Activated CD4-positive, alpha-beta T cell treated with anti-CD3 and anti-CD28 coated beads, Interleukin-2, amount 50 U/mL, for 1 hour (primary cell): ENCODE data around the gene RASD1.

Experiments
- DNase-seq: peaks from one replicate; pipeline ENCODE4 v3.0.0-alpha.2; 2020

Gene RASD1

GRCh38 chr17:17526369-17526768 is 30.2 kb upstream of the RASD1 start:
- DNase-seq = no peak

- DNase-seq = no peak
These were observed 29.8 kb upstream of the RASD1 start for GRCh38 chr17:17525956-17526355.

- no peak for DNase-seq
These were observed 29.1 kb upstream of the RASD1 start for GRCh38 chr17:17525311-17525710.

GRCh38 chr17:17523731-17524490 is 27.7 kb upstream of the RASD1 start:
- no peak for DNase-seq

GRCh38 chr17:17523001-17523730 is 27.0 kb upstream of the RASD1 start:
- DNase-seq = no peak

- DNase-seq = no peak
These were observed 24.5 kb upstream of the RASD1 start for GRCh38 chr17:17520599-17521232.

- DNase-seq = no peak
These were observed 23.7 kb upstream of the RASD1 start for GRCh38 chr17:17519886-17520285.

- no peak for DNase-seq
These were observed 22.8 kb upstream of the RASD1 start for GRCh38 chr17:17518951-17519350.

GRCh38 chr17:17518014-17518413 is 21.8 kb upstream of the RASD1 start:
- DNase-seq = no peak

- DNase-seq = no peak
These were observed 20.9 kb upstream of the RASD1 start for GRCh38 chr17:17516941-17517720.

- no peak for DNase-seq
These were observed 20.0 kb upstream of the RASD1 start for GRCh38 chr17:17515934-17516930.

- no peak for DNase-seq
These were observed 19.1 kb upstream of the RASD1 start for GRCh38 chr17:17514993-17515933.

GRCh38 chr17:17514361-17514992 is 18.3 kb upstream of the RASD1 start:
- no peak for DNase-seq

GRCh38 chr17:17513626-17514025 is 17.4 kb upstream of the RASD1 start:
- no peak for DNase-seq

- DNase-seq = no peak
These were observed 16.7 kb upstream of the RASD1 start for GRCh38 chr17:17512866-17513265.

- DNase-seq = no peak
These were observed 16.0 kb upstream of the RASD1 start for GRCh38 chr17:17511881-17512858.

GRCh38 chr17:17511293-17511741 is 15.1 kb upstream of the RASD1 start:
- no peak for DNase-seq

GRCh38 chr17:17510456-17511292 is 14.5 kb upstream of the RASD1 start:
- DNase-seq = no peak
